Measurements from ENCODE around the gene HPS5.

- TF ChIP-seq CTCF (conservative IDR thresholded peaks at IDR 0.05; ENCODE audit: low read length), result peak; percentile 97
- no peak for TF ChIP-seq EZH2phosphoT487 (IDR thresholded peaks at IDR 0.05; ENCODE audit: borderline replicate concordance)
Observed at GRCh38 chr11:18243783-18244362, 78.1 kb downstream of the HPS5 start.
